Cardiac muscle cell (in vitro differentiated cells and primary cell): ENCODE data around the gene HNRNPA0. TPM values are rescaled to one million over a fixed set of nuclear protein-coding genes. Genes with fewer than 3 reads are reported as not detected.

Source experiments
- DNase-seq, 2 donors: peaks; one replicate each; pipeline versions ENCODE4 v3.0.0 to v3.0.0-alpha.2; 2010 to 2017; ENCODE audit warnings: low read depth in 1 of 2, low spot score in 1 of 2
- H3K27ac ChIP-seq: fragments of 200-600 bp; sonication (generic); 2 replicates; pipeline ENCODE4 v1.5.1; 2016
- H3K27me3 ChIP-seq: fragments of 200-600 bp; sonication (generic); 2 replicates; pipeline ENCODE4 v1.6.0; 2016; ENCODE audit warnings: control low read depth
- H3K36me3 ChIP-seq: fragments of 200-600 bp; sonication (generic); 2 replicates; pipeline ENCODE4 v1.5.1; 2016; ENCODE audit warnings: control low read depth
- H3K4me1 ChIP-seq: fragments of 200-600 bp; sonication (generic); 2 replicates; pipeline ENCODE4 v1.8.1; 2017; ENCODE audit warnings: low read depth, mild to moderate bottlenecking, mixed run types
- H3K4me3 ChIP-seq: fragments of 200-600 bp; sonication (generic); 2 replicates; pipeline ENCODE4 v1.5.1; 2016; ENCODE audit warnings: mild to moderate bottlenecking
- H3K9me3 ChIP-seq: fragments of 200-600 bp; sonication (generic); 2 replicates; pipeline ENCODE4 v1.5.1; 2017; ENCODE audit warnings: low read depth, mild to moderate bottlenecking, control low read depth
- CTCF ChIP-seq: IDR thresholded peaks from 2 replicates; pipeline ENCODE4 v1.5.1; 2012; ENCODE audit warnings: low read depth, mild to moderate bottlenecking, low read length
- polyA plus RNA-seq: library from polyadenylated mRNA; unstranded; fragments of >200 nt; fragmentation: Nextera tagmentation; extraction: Ambion mirVana; gene quantifications from 2 replicates; pipeline ENCODE4 v1.2.1, GENCODE V29; 2016
- total RNA-seq: library from RNA; depleted of rRNA; stranded (reverse); fragments of >200 nt; gene quantifications from 2 replicates; pipeline ENCODE4 v1.2.3, GENCODE V29; 2016

HNRNPA0 gene
- total and polyA plus RNA-seq, 2 experiments from 2014 or later, result 15.2 to 42.6 TPM

- Histone ChIP-seq H3K27ac (no peak overlapping the region), H3K36me3 (peaks cover 7% of the 10 kb centered on the region), H3K4me3 (no peak overlapping the region), H3K4me1 (no peaks in the 10 kb centered on the region), H3K27me3 (no peaks in the 10 kb centered on the region), H3K9me3 (no peaks in the 10 kb centered on the region)
- TF ChIP-seq CTCF, result no peak
- DNase-seq, result no peak
Measured at GRCh38 chr5:137708796-137709559, 45.2 kb downstream of the HNRNPA0 start.

GRCh38 chr5:137708062-137708461, 46.1 kb downstream of the HNRNPA0 start:
- H3K27me3 ChIP-seq, result no peaks in the 10 kb centered on the region
- no peak for DNase-seq
- H3K4me1 ChIP-seq, result no peaks in the 10 kb centered on the region
- H3K36me3 ChIP-seq, result peaks cover 7% of the 10 kb centered on the region
- no peaks in the 10 kb centered on the region for H3K9me3 ChIP-seq
- TF ChIP-seq CTCF, result no peak
- no peak overlapping the region for H3K27ac ChIP-seq
- no peak overlapping the region for H3K4me3 ChIP-seq

GRCh38 chr5:137706841-137707240, 47.3 kb downstream of the HNRNPA0 start:
- Histone ChIP-seq H3K36me3 (peaks cover 7% of the 10 kb centered on the region), H3K4me1 (no peaks in the 10 kb centered on the region), H3K27me3 (no peaks in the 10 kb centered on the region), H3K4me3 (no peak overlapping the region), H3K9me3 (no peaks in the 10 kb centered on the region), H3K27ac (no peak overlapping the region)
- TF ChIP-seq CTCF, result no peak
- DNase-seq, result peak in 1 of 2 donors; percentile 15

GRCh38 chr5:137705106-137705505, 49.1 kb downstream of the HNRNPA0 start:
- Histone ChIP-seq H3K27me3 (no peaks in the 10 kb centered on the region), H3K27ac (no peak overlapping the region), H3K4me1 (no peaks in the 10 kb centered on the region), H3K36me3 (peaks cover 7% of the 10 kb centered on the region), H3K4me3 (no peak overlapping the region), H3K9me3 (no peaks in the 10 kb centered on the region)
- no peak for DNase-seq
- no peak for TF ChIP-seq CTCF

GRCh38 chr5:137703565-137703964, 50.6 kb downstream of the HNRNPA0 start:
- no peak for TF ChIP-seq CTCF
- H3K4me1 ChIP-seq, result no peaks in the 10 kb centered on the region
- peaks cover 7% of the 10 kb centered on the region for H3K36me3 ChIP-seq
- no peak overlapping the region for H3K4me3 ChIP-seq
- H3K27ac ChIP-seq, result no peak overlapping the region
- H3K9me3 ChIP-seq, result no peaks in the 10 kb centered on the region
- H3K27me3 ChIP-seq, result no peaks in the 10 kb centered on the region
- no peak for DNase-seq
